Upper lobe of left lung (tissue), 6 donors: ENCODE results near the gene TSPAN32. TPM values are rescaled to one million over a fixed set of nuclear protein-coding genes. Genes with fewer than 3 reads are reported as not detected.

ENCODE experiments used
- ATAC-seq, 2 donors: fragments of 200-7000 bp; cut with Tn5 transposase; one replicate each; pipeline ENCODE4 v1.9.1; 2022; ENCODE audit warnings: mild to moderate bottlenecking in 2 of 2, moderate library complexity in 2 of 2; ENCODE audit not compliant: low FRiP score in 2 of 2
- DNase-seq, 2 donors: peaks; one replicate each; pipeline ENCODE4 v3.0.0-alpha.2; 2019 to 2020
- H3K27ac ChIP-seq, 4 donors: fragments of 200-600 bp; sonication (generic); one replicate each; pipeline ENCODE4 v1.5.1; 2016 to 2019
- H3K27me3 ChIP-seq, 4 donors: fragments of 200-600 bp; sonication (generic); one replicate each; pipeline ENCODE4 v1.5.1; 2017 to 2019
- H3K36me3 ChIP-seq, 4 donors: fragments of 200-600 bp; sonication (generic); one replicate each; pipeline ENCODE4 v1.5.1; 2016 to 2019
- H3K4me1 ChIP-seq, 4 donors: fragments of 200-600 bp; sonication (generic); one replicate each; pipeline ENCODE4 v1.5.1; 2018 to 2019
- H3K4me3 ChIP-seq, 4 donors: fragments of 200-600 bp; sonication (generic); one replicate each; pipeline ENCODE4 v1.5.1; 2017 to 2019; ENCODE audit warnings: mild to moderate bottlenecking in 2 of 4, moderate library complexity in 1 of 4
- H3K9me3 ChIP-seq, 4 donors: fragments of 200-600 bp; sonication (generic); one replicate each; pipeline ENCODE4 v1.5.1; 2018 to 2019
- EP300 ChIP-seq, 4 donors: sonication (generic); formaldehyde crosslinking; IDR thresholded peaks; one replicate each; pipeline ENCODE4 v1.5.1; 2017; ENCODE audit warnings: antibody characterized with exemption in 4 of 4, control low read depth in 2 of 4
- POLR2A ChIP-seq, 4 donors: fragments of 450-650 bp; IDR thresholded peaks; one replicate each; pipeline ENCODE4 v1.5.1; 2016 to 2017; ENCODE audit warnings: antibody characterized with exemption in 4 of 4, mild to moderate bottlenecking in 2 of 4
- POLR2AphosphoS5 ChIP-seq, 2 donors: sonication (generic); formaldehyde crosslinking; IDR thresholded peaks; one replicate each; pipeline ENCODE4 v1.5.1; 2017; ENCODE audit warnings: antibody characterized with exemption in 2 of 2
- WGBS, 2 donors: methylation state at CpG; one replicate each; pipeline ENCODE4 v1.1.5; 2017 to 2018; 5-methylcytosine and 5-hydroxymethylcytosine counted together
- total RNA-seq, 6 donors: library from RNA; depleted of rRNA in 4 of 6; stranded (reverse); fragments of >200 nt in 4 of 6; gene quantifications; one replicate each; pipeline versions ENCODE4 v1.1.0 to v1.2.1, GENCODE V29; 2016 to 2021
- TF ChIP-seq, protein P1 (sequence below), 6 experiments: fragments of 450-650 bp in 4 of 6; fragments of 200-600 bp in 2 of 6; sonication (generic) in 2 of 6; IDR thresholded peaks; one replicate each; pipeline ENCODE4 v1.5.1; 2016 to 2019; ENCODE audit warnings: antibody characterized with exemption in 6 of 6
- donor health status: DM: no; HTN: no; CAD: no; lungs with moderate emphysema.
- donor health status: DM: no; HTN: yes; CAD: no; lungs with severe emphysema.

The TSPAN32 gene
- total RNA-seq, 6 donors from 2014 or later: 3.1 to 16.4 (median 6.8) TPM

DNA sequence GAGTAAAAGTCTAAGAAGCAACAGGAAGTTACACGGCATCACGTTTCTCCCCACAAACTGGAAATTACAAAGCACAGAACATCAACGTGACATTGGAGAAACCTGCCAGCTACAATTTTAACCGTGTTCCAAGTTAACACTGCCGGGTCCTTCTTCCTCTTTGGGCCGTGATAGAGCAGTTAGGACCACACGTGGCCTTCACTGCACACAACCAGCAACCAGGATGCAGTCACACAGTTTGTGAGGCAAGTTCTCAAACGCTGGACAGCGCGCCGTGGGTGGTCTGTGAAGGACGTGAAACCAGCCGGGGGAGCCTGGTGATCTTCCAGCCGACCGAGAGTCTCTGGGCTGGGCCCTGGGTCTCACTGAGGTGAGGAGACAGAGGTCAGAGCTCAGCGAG lies 14.7 kb upstream of the TSPAN32 start:
- Histone ChIP-seq H3K4me1 (peaks cover 0 to 12% (median 9%) of the 10 kb centered on the region in 4 donors), H3K27ac (no peak overlapping the region), H3K4me3 (no peak overlapping the region), H3K36me3 (no peaks in the 10 kb centered on the region), H3K27me3 (no peaks in the 10 kb centered on the region), H3K9me3 (peaks cover 0 to 5% (median 0%) of the 10 kb centered on the region in 4 donors)
- TF ChIP-seq, protein P1, sequence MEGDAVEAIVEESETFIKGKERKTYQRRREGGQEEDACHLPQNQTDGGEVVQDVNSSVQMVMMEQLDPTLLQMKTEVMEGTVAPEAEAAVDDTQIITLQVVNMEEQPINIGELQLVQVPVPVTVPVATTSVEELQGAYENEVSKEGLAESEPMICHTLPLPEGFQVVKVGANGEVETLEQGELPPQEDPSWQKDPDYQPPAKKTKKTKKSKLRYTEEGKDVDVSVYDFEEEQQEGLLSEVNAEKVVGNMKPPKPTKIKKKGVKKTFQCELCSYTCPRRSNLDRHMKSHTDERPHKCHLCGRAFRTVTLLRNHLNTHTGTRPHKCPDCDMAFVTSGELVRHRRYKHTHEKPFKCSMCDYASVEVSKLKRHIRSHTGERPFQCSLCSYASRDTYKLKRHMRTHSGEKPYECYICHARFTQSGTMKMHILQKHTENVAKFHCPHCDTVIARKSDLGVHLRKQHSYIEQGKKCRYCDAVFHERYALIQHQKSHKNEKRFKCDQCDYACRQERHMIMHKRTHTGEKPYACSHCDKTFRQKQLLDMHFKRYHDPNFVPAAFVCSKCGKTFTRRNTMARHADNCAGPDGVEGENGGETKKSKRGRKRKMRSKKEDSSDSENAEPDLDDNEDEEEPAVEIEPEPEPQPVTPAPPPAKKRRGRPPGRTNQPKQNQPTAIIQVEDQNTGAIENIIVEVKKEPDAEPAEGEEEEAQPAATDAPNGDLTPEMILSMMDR (IDR thresholded peaks at IDR 0.05): no peak
- TF ChIP-seq EP300 (IDR thresholded peaks at IDR 0.05): no peak
- no peak for TF ChIP-seq POLR2AphosphoS5 (IDR thresholded peaks at IDR 0.05)
- TF ChIP-seq POLR2A (IDR thresholded peaks at IDR 0.05): no peak
- peak in 1 of 2 donors; percentile 15 for DNase-seq
- ATAC-seq: no peak
- 47 to 48% methylated on average over 16 of the region's 16 CpGs for WGBS, 2 donors

- H3K27ac ChIP-seq: peak overlapping the region in 3 of 4 donors; percentile 13 to 69 (median 59)
- no peaks in the 10 kb centered on the region for H3K27me3 ChIP-seq
- WGBS, 2 donors: 55 to 78% methylated on average over 4 to 6 of the region's 6 CpGs
- DNase-seq (peak in 1 of 2 donors; percentile 21), ATAC-seq (no peak)
- TF ChIP-seq POLR2A (IDR thresholded peaks at IDR 0.05) (no peak), EP300 (IDR thresholded peaks at IDR 0.05) (no peak), POLR2AphosphoS5 (IDR thresholded peaks at IDR 0.05) (no peak)
- TF ChIP-seq, protein P1 (IDR thresholded peaks at IDR 0.05): no peak
- H3K4me1 ChIP-seq: peaks cover 0 to 12% (median 9%) of the 10 kb centered on the region in 4 donors
- no peaks in the 10 kb centered on the region for H3K36me3 ChIP-seq
- peak overlapping the region in 3 of 4 donors; percentile 3 to 9 (median 7) for H3K4me3 ChIP-seq
- H3K9me3 ChIP-seq: no peaks in the 10 kb centered on the region
Observed at GRCh38 chr11:2289350-2289749, 12.5 kb upstream of the TSPAN32 start.

DNA sequence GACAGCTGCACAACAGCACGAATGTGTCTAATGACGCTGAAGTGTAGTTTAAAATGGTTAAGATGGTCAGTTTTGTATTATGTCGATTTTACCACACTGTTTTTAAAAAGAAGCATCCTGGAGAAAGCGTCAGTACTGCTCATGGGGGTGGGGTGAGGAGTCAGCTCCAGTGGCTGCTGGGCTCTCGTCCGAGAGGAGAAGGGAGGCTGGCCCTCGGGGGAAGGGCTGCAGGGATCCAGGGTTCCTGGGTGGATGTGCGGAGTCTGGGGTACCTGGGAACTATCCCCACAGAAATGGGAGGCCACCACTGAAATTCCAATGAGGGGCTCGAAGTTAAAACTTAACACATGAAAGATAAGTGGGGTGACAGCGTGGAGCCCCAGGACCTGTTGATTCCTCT lies 12.0 kb upstream of the TSPAN32 start:
- TF ChIP-seq POLR2AphosphoS5 (IDR thresholded peaks at IDR 0.05) (no peak), EP300 (IDR thresholded peaks at IDR 0.05) (no peak), POLR2A (IDR thresholded peaks at IDR 0.05) (no peak)
- TF ChIP-seq, protein P1 (IDR thresholded peaks at IDR 0.05): no peak
- DNase-seq (no peak), ATAC-seq (no peak)
- 64 to 78% methylated on average over 10 of the region's 10 CpGs for WGBS, 2 donors
- Histone ChIP-seq H3K27ac (peak overlapping the region; percentile 13 to 69 (median 40)), H3K4me1 (peaks cover 0 to 12% (median 9%) of the 10 kb centered on the region in 4 donors), H3K27me3 (no peaks in the 10 kb centered on the region), H3K36me3 (no peaks in the 10 kb centered on the region), H3K4me3 (peak overlapping the region in 3 of 4 donors; percentile 3 to 9 (median 7)), H3K9me3 (no peaks in the 10 kb centered on the region)

- Histone ChIP-seq H3K27me3 (no peaks in the 10 kb centered on the region), H3K4me3 (no peak overlapping the region), H3K36me3 (no peaks in the 10 kb centered on the region), H3K9me3 (no peaks in the 10 kb centered on the region), H3K27ac (peak overlapping the region in 3 of 4 donors; percentile 21 to 69 (median 59)), H3K4me1 (peaks cover 0 to 12% (median 9%) of the 10 kb centered on the region in 4 donors)
- DNase-seq: peak in 1 of 2 donors; percentile 50
- ATAC-seq: no peak
- TF ChIP-seq POLR2A (IDR thresholded peaks at IDR 0.05): no peak
- TF ChIP-seq POLR2AphosphoS5 (IDR thresholded peaks at IDR 0.05): no peak
- TF ChIP-seq EP300 (IDR thresholded peaks at IDR 0.05): no peak
- TF ChIP-seq, protein P1 (IDR thresholded peaks at IDR 0.05): no peak
- WGBS, 2 donors: 45 to 46% methylated on average over 9 to 10 of the region's 10 CpGs
Observed at GRCh38 chr11:2290351-2290841, 11.4 kb upstream of the TSPAN32 start.

DNA sequence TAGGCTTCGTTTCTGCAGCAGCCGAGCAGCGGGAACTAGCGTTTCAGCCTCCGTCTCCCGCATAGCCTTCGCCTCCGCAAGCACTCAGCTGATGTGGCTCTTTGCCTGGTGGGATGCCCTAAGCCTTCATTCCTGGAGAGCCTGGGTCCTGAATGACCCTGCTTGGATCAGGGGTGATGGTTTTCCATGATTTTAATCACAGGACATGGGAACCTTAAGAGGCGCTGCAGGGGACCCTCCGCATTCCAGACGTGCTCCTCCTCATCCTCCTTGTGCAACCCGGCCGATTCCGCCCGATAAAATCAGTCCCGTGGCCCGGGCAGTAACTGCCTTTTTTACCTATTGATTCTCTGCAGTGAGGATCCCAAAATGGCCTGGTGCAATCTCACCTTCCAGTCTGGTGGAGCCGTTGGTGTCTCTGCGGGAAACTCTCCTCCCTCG lies 8.3 kb upstream of the TSPAN32 start:
- peaks cover 0 to 12% (median 9%) of the 10 kb centered on the region in 4 donors for H3K4me1 ChIP-seq
- no peak for ATAC-seq

More for the DNA sequence above, 8.3 kb upstream of the TSPAN32 start:
- TF ChIP-seq EP300 (IDR thresholded peaks at IDR 0.05): no peak
- no peak for TF ChIP-seq POLR2A (IDR thresholded peaks at IDR 0.05)
- no peak for TF ChIP-seq POLR2AphosphoS5 (IDR thresholded peaks at IDR 0.05)
- TF ChIP-seq, protein P1 (IDR thresholded peaks at IDR 0.05): no peak
- Histone ChIP-seq H3K36me3 (no peaks in the 10 kb centered on the region), H3K27me3 (no peaks in the 10 kb centered on the region), H3K9me3 (no peaks in the 10 kb centered on the region), H3K27ac (no peak overlapping the region), H3K4me3 (no peak overlapping the region)
- DNase-seq: peak in 1 of 2 donors; percentile 12
- 83 to 88% methylated on average over 20 of the region's 20 CpGs for WGBS, 2 donors
